Fibroblast of lung (primary cell): ENCODE data around the gene VCPKMT.

Experiments used
- EZH2 ChIP-seq: IDR thresholded peaks from 2 replicates; pipeline ENCODE4 v1.5.1; 2012; ENCODE audit warnings: low read length, control low read depth, mild to moderate bottlenecking; ENCODE audit errors: missing control alignments
- TF ChIP-seq, protein P1 (sequence below), 2 donors: IDR thresholded peaks in 1 of 2; conservative IDR thresholded peaks in 1 of 2; 1 replicate in 1 of 2; 2 replicates in 1 of 2; pipeline ENCODE4 v1.5.1; 2011 to 2012; ENCODE audit warnings: low read length in 2 of 2, control low read depth in 1 of 2, inconsistent platforms in 1 of 2, low read depth in 1 of 2, mild to moderate bottlenecking in 1 of 2

DNA sequence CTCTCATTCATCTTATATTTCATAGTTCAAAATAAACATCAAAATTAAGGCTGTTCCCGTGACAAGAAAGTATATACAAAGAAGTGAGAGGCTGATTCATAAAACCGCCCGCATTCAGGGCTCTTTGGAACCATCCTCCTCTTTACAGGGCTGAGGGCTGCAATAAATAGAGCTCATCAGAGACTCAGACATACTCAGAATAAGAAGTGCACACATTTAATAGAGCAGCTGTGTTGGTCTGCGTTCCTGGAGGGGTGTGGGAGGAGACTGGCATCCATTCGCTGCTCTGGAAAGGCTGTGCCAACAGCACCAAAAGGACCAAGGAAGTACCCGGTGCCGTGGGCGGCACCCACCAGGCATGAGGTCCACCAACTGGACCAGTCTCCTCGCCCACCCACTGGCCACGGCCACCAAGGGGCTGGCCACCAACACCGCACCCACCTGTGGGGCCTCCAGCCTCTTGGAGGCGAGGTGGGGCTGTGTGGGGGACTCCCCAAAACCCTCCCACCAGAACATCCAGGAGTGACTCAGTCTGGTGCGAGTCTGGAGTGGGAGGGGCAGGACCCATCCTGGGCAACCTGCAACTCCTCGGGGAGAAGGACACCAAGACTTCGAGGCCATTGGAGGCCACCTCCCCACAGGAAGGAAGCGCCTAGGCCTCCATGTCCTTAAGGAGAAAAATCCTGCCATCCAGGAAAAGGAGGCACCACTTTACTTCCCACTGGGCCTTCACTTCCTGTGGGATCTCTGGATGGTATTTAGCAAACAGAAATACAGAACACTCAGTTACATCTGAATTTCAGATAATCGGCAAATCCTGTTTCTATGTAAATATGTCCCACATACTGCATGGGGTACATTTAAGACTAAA, 32.7 kb downstream of the VCPKMT start:
- TF ChIP-seq, protein P1, sequence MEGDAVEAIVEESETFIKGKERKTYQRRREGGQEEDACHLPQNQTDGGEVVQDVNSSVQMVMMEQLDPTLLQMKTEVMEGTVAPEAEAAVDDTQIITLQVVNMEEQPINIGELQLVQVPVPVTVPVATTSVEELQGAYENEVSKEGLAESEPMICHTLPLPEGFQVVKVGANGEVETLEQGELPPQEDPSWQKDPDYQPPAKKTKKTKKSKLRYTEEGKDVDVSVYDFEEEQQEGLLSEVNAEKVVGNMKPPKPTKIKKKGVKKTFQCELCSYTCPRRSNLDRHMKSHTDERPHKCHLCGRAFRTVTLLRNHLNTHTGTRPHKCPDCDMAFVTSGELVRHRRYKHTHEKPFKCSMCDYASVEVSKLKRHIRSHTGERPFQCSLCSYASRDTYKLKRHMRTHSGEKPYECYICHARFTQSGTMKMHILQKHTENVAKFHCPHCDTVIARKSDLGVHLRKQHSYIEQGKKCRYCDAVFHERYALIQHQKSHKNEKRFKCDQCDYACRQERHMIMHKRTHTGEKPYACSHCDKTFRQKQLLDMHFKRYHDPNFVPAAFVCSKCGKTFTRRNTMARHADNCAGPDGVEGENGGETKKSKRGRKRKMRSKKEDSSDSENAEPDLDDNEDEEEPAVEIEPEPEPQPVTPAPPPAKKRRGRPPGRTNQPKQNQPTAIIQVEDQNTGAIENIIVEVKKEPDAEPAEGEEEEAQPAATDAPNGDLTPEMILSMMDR (conservative IDR thresholded peaks at IDR 0.05 in 1 of 2, IDR thresholded peaks at IDR 0.05 in 1 of 2; ENCODE audit: low read depth in 1 of 2, low read length in 2 of 2), result no peak
- TF ChIP-seq EZH2, result no peak
